HepG2 (cell line): ENCODE results near the gene HNRNPA1. TPM values are rescaled to one million over a fixed set of nuclear protein-coding genes. Genes with fewer than 3 reads are reported as not detected.

Experiments
- ATAC-seq: fragments of 200-7000 bp; cut with Tn5 transposase; 3 replicates; pipeline ENCODE4 v1.9.1; 2020; ENCODE audit warnings: mild to moderate bottlenecking, moderate library complexity
- BruUV-seq: library from RNA; stranded (reverse); fragments of 400-500 nt; replicated peaks from 2 replicates; lab custom pipeline; 2021; lab: Mats Ljungman, UMichigan
- CTCF ChIA-PET: fragments of 300-600 bp; formaldehyde crosslinking; extraction: SDS; loops from one replicate; lab custom pipeline; 2021; ENCODE audit warnings: low total read pairs, inconsistent platforms, low intra/inter-chr PET ratio; lab: Yijun Ruan, JAX
- POLR2A ChIA-PET: fragments of 350-600 bp; sonication (Branson Sonifier 250); formaldehyde crosslinking; loops from one replicate; lab custom pipeline; 2020; ENCODE audit warnings: antibody characterized with exemption, inconsistent platforms; lab: Yijun Ruan, JAX
- DNase-seq: peaks from one replicate; pipeline ENCODE4 v3.0.0-alpha.2; 2015; ENCODE audit warnings: low spot score
- FAIRE-seq: peaks from 3 replicates; lab custom pipeline; 2011; peaks lifted over from hg19 to GRCh38; lab: Jason Lieb, UNC
- H2AFZ ChIP-seq: one replicate; pipeline ENCODE4 v1.6.1; 2011; ENCODE audit warnings: low read length, inconsistent platforms
- H3K27ac ChIP-seq: fragments of 300-600 bp; 3 replicates; pipeline ENCODE4 v1.8.0; 2011; ENCODE audit warnings: mixed run types, mild to moderate bottlenecking, mixed read lengths, low read length, inconsistent platforms; ENCODE audit not compliant: insufficient read depth; ENCODE audit errors: extremely low read length
- H3K27me3 ChIP-seq, 2 experiments: fragments of 200-600 bp in 1 of 2; 2 replicates in 1 of 2; 3 replicates in 1 of 2; pipeline versions ENCODE4 v1.6.0 to v1.8.0; 2011; ENCODE audit warnings: low read length in 2 of 2, mild to moderate bottlenecking in 2 of 2, moderate library complexity in 2 of 2, inconsistent platforms in 1 of 2; ENCODE audit not compliant: insufficient read depth in 2 of 2, control insufficient read depth in 1 of 2
- H3K36me3 ChIP-seq, 2 experiments: fragments of 200-600 bp in 1 of 2; replicated peaks in 1 of 2; 2 replicates in 1 of 2; 3 replicates in 1 of 2; pipeline versions ENCODE4 v1.5.1 to v1.8.0; 2011; ENCODE audit warnings: low read length in 2 of 2, inconsistent platforms in 1 of 2; ENCODE audit not compliant: insufficient read depth in 2 of 2, control insufficient read depth in 1 of 2
- H3K4me1 ChIP-seq: 2 replicates; pipeline ENCODE4 v1.5.1; 2012; ENCODE audit warnings: low read length, inconsistent platforms; ENCODE audit not compliant: insufficient read depth
- H3K4me2 ChIP-seq: 2 replicates; pipeline ENCODE4 v1.6.0; 2011; ENCODE audit warnings: low read depth, low read length, inconsistent platforms
- H3K4me3 ChIP-seq, 3 experiments: fragments of 200-600 bp in 1 of 3; sonication (generic), shearing (Covaris generic) in 1 of 3; replicated peaks in 1 of 3; 2 replicates each; pipeline ENCODE4 v1.5.1; 2011 to 2016; ENCODE audit warnings: low read length in 3 of 3, inconsistent platforms in 2 of 3, low read depth in 2 of 3, mild to moderate bottlenecking in 2 of 3, control low read depth in 1 of 3, mixed read lengths in 1 of 3; ENCODE audit not compliant: insufficient read depth in 1 of 3
- H3K79me2 ChIP-seq: one replicate; pipeline ENCODE4 v1.6.1; 2011; ENCODE audit warnings: low read length, inconsistent platforms; ENCODE audit not compliant: insufficient read depth
- H3K9ac ChIP-seq: 2 replicates; pipeline ENCODE4 v1.6.0; 2011; ENCODE audit warnings: mild to moderate bottlenecking, low read depth, low read length, inconsistent platforms; ENCODE audit not compliant: insufficient read depth
- H3K9me3 ChIP-seq: 2 replicates; pipeline ENCODE4 v1.5.1; 2012; ENCODE audit warnings: mild to moderate bottlenecking, low read length
- H4K20me1 ChIP-seq: 2 replicates; pipeline ENCODE4 v1.6.0; 2011; ENCODE audit warnings: inconsistent platforms, mild to moderate bottlenecking, low read length, moderate library complexity; ENCODE audit not compliant: insufficient read depth
- CBX2 ChIP-seq, 2 experiments: fragments of 200-600 bp in 1 of 2; sonication (generic); formaldehyde crosslinking in 1 of 2; IDR thresholded peaks; 2 replicates each; pipeline versions ENCODE4 v1.7.0 to v1.8.1; 2018 to 2022; ENCODE audit warnings: low read depth in 2 of 2, low read length in 1 of 2, mild to moderate bottlenecking in 1 of 2, missing genetic modification reagents in 1 of 2
- FUBP1 ChIP-seq: sonication (generic); formaldehyde crosslinking; IDR thresholded peaks from 2 replicates; pipeline ENCODE4 v1.5.1; 2020; ENCODE audit warnings: missing genetic modification reagents, mild to moderate bottlenecking, borderline replicate concordance
- POLR2A ChIP-seq, 2 experiments: IDR thresholded peaks; 2 replicates each; pipeline ENCODE4 v1.6.1; 2011; ENCODE audit warnings: low read depth in 2 of 2, low read length in 2 of 2, mild to moderate bottlenecking in 1 of 2, moderate library complexity in 1 of 2; ENCODE audit not compliant: insufficient read depth in 1 of 2
- REL ChIP-seq: sonication (generic); formaldehyde crosslinking; conservative IDR thresholded peaks from 2 replicates; pipeline ENCODE4 v1.8.0; 2022; ENCODE audit warnings: mild to moderate bottlenecking, missing genetic modification reagents, moderate library complexity
- ZNF788 ChIP-seq: sonication (generic); formaldehyde crosslinking; IDR thresholded peaks from 2 replicates; pipeline ENCODE4 v1.5.0; 2020; ENCODE audit warnings: mild to moderate bottlenecking, missing genetic modification reagents, borderline replicate concordance
- ZSCAN21 ChIP-seq: sonication (generic); formaldehyde crosslinking; IDR thresholded peaks from 2 replicates; pipeline ENCODE4 v1.8.0; 2022; ENCODE audit warnings: mild to moderate bottlenecking, missing genetic modification reagents, moderate library complexity, borderline replicate concordance
- WGBS: methylation state at CpG from one replicate; pipeline ENCODE4 v1.1.6; 2017; ENCODE audit warnings: low lambda C conversion rate; 5-methylcytosine and 5-hydroxymethylcytosine counted together
- in situ Hi-C: cut with HindIII; loops from 2 replicates; pipeline ENCODE4 v1.10.0; 2017; ENCODE audit warnings: low pct_unique_long_range_greater_than_20kb; ENCODE audit not compliant: extremely low pct_ligation_motif_present
- intact Hi-C: fragments of 100-400 bp; cut with micrococcal nuclease; formaldehyde crosslinking; loops from one replicate; pipeline ENCODE4 v1.10.0; 2022; ENCODE audit not compliant: unreplicated experiment
- polyA plus RNA-seq, 8 experiments: library from polyadenylated mRNA; depleted of rRNA in 3 of 8; stranded (reverse) in 7 of 8; unstranded in 1 of 8; fragments of >200 nt; fragmentation: Illumina TruSeq in 4 of 8; extraction: Trizol in 4 of 8; gene quantifications; 2 replicates each; pipeline versions ENCODE4 v1.2.1 to v1.2.3, GENCODE V29; 2011 to 2016; ENCODE audit warnings: low read depth in 4 of 8, missing spikeins in 1 of 8, mixed read lengths in 1 of 8; ENCODE audit not compliant: insufficient read depth in 1 of 8
- total RNA-seq, 5 experiments: library from RNA; depleted of rRNA; stranded (reverse); fragments of >200 nt; fragmentation: Illumina TruSeq; extraction: Trizol; gene quantifications; 2 replicates each; pipeline ENCODE4 v1.2.3, GENCODE V29; 2016; ENCODE audit warnings: low read depth in 1 of 5

The HNRNPA1 gene
- total and polyA plus RNA-seq, 2 of the 13 experiments (the other 11 are each of a cell fraction or from before 2014, with no cell fraction given) = 535 to 1,820 TPM

GRCh38 chr12:54240971-54241588, 39.4 kb upstream of the HNRNPA1 start:
- ATAC-seq (no peak), FAIRE-seq (no peak), DNase-seq (no peak)
- WGBS = 96% methylated on average over 2 of the region's 2 CpGs
- H2AFZ ChIP-seq = no peak overlapping the region
- H3K79me2 ChIP-seq = no peaks in the 10 kb centered on the region
- in situ Hi-C loops = no loop called here
- H4K20me1 ChIP-seq = no peaks in the 10 kb centered on the region
- no peak overlapping the region for H3K4me3 ChIP-seq
- no peaks in the 10 kb centered on the region for H3K4me1 ChIP-seq
- peaks cover 6 to 16% of the 10 kb centered on the region in 2 experiments for H3K36me3 ChIP-seq
- no peaks in the 10 kb centered on the region for H3K27me3 ChIP-seq
- intact Hi-C loops = no loop called here
- H3K9me3 ChIP-seq = no peaks in the 10 kb centered on the region
- CTCF ChIA-PET = no interaction called here
- POLR2A ChIA-PET = no interaction called here
- no peak overlapping the region for H3K27ac ChIP-seq
- TF ChIP-seq ZSCAN21 (no peak), CBX2 (IDR thresholded peaks at IDR 0.05; ENCODE audit: low read depth, low read length) (no peak), CBX2 (CRISPR knock-in tag; IDR thresholded peaks at IDR 0.05; ENCODE audit: low read depth) (no peak)
- H3K9ac ChIP-seq = no peak overlapping the region
- BruUV-seq = no TSS peak
- H3K4me2 ChIP-seq = no peak overlapping the region

GRCh38 chr12:54246011-54246641, 34.4 kb upstream of the HNRNPA1 start:
- 96% methylated on average over 6 of the region's 6 CpGs for WGBS
- no peak overlapping the region for H3K4me2 ChIP-seq
- H4K20me1 ChIP-seq = no peaks in the 10 kb centered on the region
- no peaks in the 10 kb centered on the region for H3K9me3 ChIP-seq
- FAIRE-seq = no peak
- H3K36me3 ChIP-seq = peaks cover 6 to 23% of the 10 kb centered on the region in 2 experiments
- H3K27me3 ChIP-seq = no peaks in the 10 kb centered on the region
- H3K4me1 ChIP-seq = no peaks in the 10 kb centered on the region
- POLR2A ChIA-PET = no interaction called here
- no peak overlapping the region for H2AFZ ChIP-seq
- intact Hi-C loops = no loop called here
- CTCF ChIA-PET = no interaction called here
- BruUV-seq = no TSS peak
- no peak overlapping the region for H3K4me3 ChIP-seq
- DNase-seq = no peak
- no peaks in the 10 kb centered on the region for H3K79me2 ChIP-seq
- H3K9ac ChIP-seq = no peak overlapping the region
- TF ChIP-seq ZNF788 (CRISPR knock-in tag) (no peak), POLR2A (IDR thresholded peaks at IDR 0.05; ENCODE audit: insufficient read depth in 1 of 2, low read depth in 2 of 2, low read length in 2 of 2) (no peak), FUBP1 (no peak), REL (CRISPR knock-in tag) (no peak)
- TF ChIP-seq, all 625 proteins: peak for 0
- in situ Hi-C loops = no loop called here
- H3K27ac ChIP-seq = no peak overlapping the region
- no peak for ATAC-seq
